Keratinocyte (primary cell): ENCODE results near the gene RASSF7. TPM values are rescaled to one million over a fixed set of nuclear protein-coding genes. Genes with fewer than 3 reads are reported as not detected.
"Not testable (repeated sequence)": the region's sequence is repeated elsewhere in the genome, so short reads cannot be mapped to it uniquely, and the experiment has no call there.

Experiments used
- DNase-seq: peaks from one replicate; pipeline ENCODE4 v3.0.0-alpha.2; 2011; ENCODE audit warnings: low read depth, missing footprints, low spot score
- FAIRE-seq: peaks from 2 replicates; lab custom pipeline; 2011; peaks lifted over from hg19 to GRCh38; lab: Jason Lieb, UNC
- H2AFZ ChIP-seq: 2 replicates; pipeline ENCODE4 v1.6.0; 2012; ENCODE audit warnings: low read length, control low read depth, inconsistent platforms; ENCODE audit not compliant: control insufficient read depth
- H3K27ac ChIP-seq: 2 replicates; pipeline ENCODE4 v1.5.1; 2011; ENCODE audit warnings: low read length; ENCODE audit not compliant: control insufficient read depth, insufficient read depth
- H3K27me3 ChIP-seq: 3 replicates; pipeline ENCODE4 v1.6.0; 2011; ENCODE audit warnings: low read length; ENCODE audit not compliant: control insufficient read depth, insufficient read depth; ENCODE audit errors: extremely low read depth
- H3K36me3 ChIP-seq, 2 experiments: 2 replicates in 1 of 2; 3 replicates in 1 of 2; pipeline ENCODE4 v1.5.1; 2011; ENCODE audit warnings: low read length in 2 of 2, mild to moderate bottlenecking in 1 of 2; ENCODE audit not compliant: control insufficient read depth in 2 of 2, insufficient read depth in 2 of 2; ENCODE audit errors: extremely low read depth in 1 of 2
- H3K4me1 ChIP-seq: 3 replicates; pipeline ENCODE4 v1.5.1; 2011; ENCODE audit warnings: low read length; ENCODE audit not compliant: control insufficient read depth, insufficient read depth; ENCODE audit errors: extremely low read depth
- H3K4me2 ChIP-seq: 3 replicates; pipeline ENCODE4 v1.6.0; 2011; ENCODE audit warnings: low read depth, low read length; ENCODE audit not compliant: control insufficient read depth, insufficient read depth; ENCODE audit errors: extremely low read depth
- H3K4me3 ChIP-seq, 3 experiments: fragments of 200-600 bp in 1 of 3; sonication (generic) in 1 of 3; 2 replicates in 2 of 3; 3 replicates in 1 of 3; pipeline ENCODE4 v1.5.1; 2011 to 2016; ENCODE audit warnings: low read length in 3 of 3, mild to moderate bottlenecking in 3 of 3, control low read depth in 2 of 3, inconsistent platforms in 1 of 3, low read depth in 1 of 3, mixed read lengths in 1 of 3, mixed run types in 1 of 3, moderate library complexity in 1 of 3; ENCODE audit not compliant: control insufficient read depth in 2 of 3, insufficient read depth in 2 of 3; ENCODE audit errors: extremely low read depth in 1 of 3
- H3K79me2 ChIP-seq: 2 replicates; pipeline ENCODE4 v1.6.0; 2012; ENCODE audit warnings: low read length; ENCODE audit not compliant: control insufficient read depth, insufficient read depth
- H3K9ac ChIP-seq: 3 replicates; pipeline ENCODE4 v1.6.0; 2011; ENCODE audit warnings: low read length; ENCODE audit not compliant: control insufficient read depth, insufficient read depth; ENCODE audit errors: extremely low read depth
- H3K9me1 ChIP-seq: 3 replicates; pipeline ENCODE4 v1.6.0; 2011; ENCODE audit warnings: low read length; ENCODE audit not compliant: control insufficient read depth, insufficient read depth; ENCODE audit errors: extremely low read depth
- H3K9me3 ChIP-seq: 2 replicates; pipeline ENCODE4 v1.5.1; 2012; ENCODE audit warnings: low read depth, low read length; ENCODE audit not compliant: control insufficient read depth
- H4K20me1 ChIP-seq: 3 replicates; pipeline ENCODE4 v1.6.0; 2011; ENCODE audit warnings: low read length; ENCODE audit not compliant: control insufficient read depth, insufficient read depth; ENCODE audit errors: extremely low read depth
- EZH2 ChIP-seq: IDR thresholded peaks from one replicate; pipeline ENCODE4 v1.6.1; 2012; ENCODE audit warnings: inconsistent platforms, mild to moderate bottlenecking, low read length, moderate library complexity
- dilution Hi-C: fragments of 300-500 bp; cut with MboI; formaldehyde crosslinking; loops from one replicate; pipeline ENCODE4 v1.7.0; 2020; ENCODE audit warnings: low sequenced_read_pairs; ENCODE audit not compliant: extremely low pct_ligation_motif_present
- polyA plus RNA-seq, 5 experiments: library from polyadenylated mRNA; depleted of rRNA in 3 of 5; stranded (reverse) in 3 of 5; stranded (forward) in 1 of 5; unstranded in 1 of 5; fragments of >200 nt; gene quantifications; 1 replicate in 1 of 5; 2 replicates in 3 of 5; 3 replicates in 1 of 5; pipeline versions ENCODE4 v1.2.1 to v1.2.3, GENCODE V29; 2011 to 2012; ENCODE audit warnings: missing spikeins in 2 of 5, low read depth in 1 of 5, low replicate concordance in 1 of 5
- TF ChIP-seq, protein P1 (sequence below), 3 experiments: IDR thresholded peaks in 1 of 3; conservative IDR thresholded peaks in 1 of 3; optimal IDR thresholded peaks in 1 of 3; 2 replicates in 2 of 3; 3 replicates in 1 of 3; pipeline versions ENCODE3 to v1.5.1; 2011; ENCODE audit warnings: low read length in 3 of 3, mild to moderate bottlenecking in 3 of 3, moderate library complexity in 2 of 3, control low read depth in 1 of 3, inconsistent platforms in 1 of 3; ENCODE audit not compliant: insufficient read depth in 2 of 3; ENCODE audit errors: extremely low read depth in 1 of 3

RASSF7 gene
- polyA plus RNA-seq, 1 donor (not counting 4 experiments of a cell fraction or from before 2014, with no cell fraction given) = 24.3 TPM

DNA sequence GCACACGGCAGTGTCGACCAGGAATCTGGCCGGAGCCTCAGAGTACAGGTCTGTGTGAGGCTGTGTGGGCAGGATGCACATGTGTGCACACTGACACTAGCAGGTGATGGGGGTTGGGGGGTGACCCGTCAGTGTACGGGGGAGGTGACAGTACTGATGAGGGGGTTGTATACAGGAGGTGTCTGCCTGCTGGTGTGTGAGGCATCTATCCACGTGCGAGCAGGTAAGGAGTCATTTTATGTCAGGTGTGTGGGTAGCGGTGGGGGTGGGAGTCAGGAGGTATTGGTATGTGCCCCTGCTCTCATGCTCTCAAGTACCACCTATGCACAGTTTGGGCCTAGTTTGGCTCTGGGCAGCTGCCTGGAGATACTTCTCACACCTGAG, 11.0 kb downstream of the RASSF7 start:
- FAIRE-seq = no peak
- Histone ChIP-seq H2AFZ (no peak overlapping the region), H3K4me3 (no peak overlapping the region), H3K36me3 (no peaks in the 10 kb centered on the region), H3K4me2 (no peak overlapping the region), H3K9me1 (no peaks in the 10 kb centered on the region), H3K79me2 (peaks cover 6% of the 10 kb centered on the region), H3K4me1 (peaks cover 28% of the 10 kb centered on the region), H3K27ac (no peak overlapping the region), H4K20me1 (no peaks in the 10 kb centered on the region), H3K9ac (no peak overlapping the region), H3K27me3 (no peaks in the 10 kb centered on the region), H3K9me3 (no peaks in the 10 kb centered on the region)
- DNase-seq = no peak
- dilution Hi-C loops = no loop called here
- TF ChIP-seq, protein P1, sequence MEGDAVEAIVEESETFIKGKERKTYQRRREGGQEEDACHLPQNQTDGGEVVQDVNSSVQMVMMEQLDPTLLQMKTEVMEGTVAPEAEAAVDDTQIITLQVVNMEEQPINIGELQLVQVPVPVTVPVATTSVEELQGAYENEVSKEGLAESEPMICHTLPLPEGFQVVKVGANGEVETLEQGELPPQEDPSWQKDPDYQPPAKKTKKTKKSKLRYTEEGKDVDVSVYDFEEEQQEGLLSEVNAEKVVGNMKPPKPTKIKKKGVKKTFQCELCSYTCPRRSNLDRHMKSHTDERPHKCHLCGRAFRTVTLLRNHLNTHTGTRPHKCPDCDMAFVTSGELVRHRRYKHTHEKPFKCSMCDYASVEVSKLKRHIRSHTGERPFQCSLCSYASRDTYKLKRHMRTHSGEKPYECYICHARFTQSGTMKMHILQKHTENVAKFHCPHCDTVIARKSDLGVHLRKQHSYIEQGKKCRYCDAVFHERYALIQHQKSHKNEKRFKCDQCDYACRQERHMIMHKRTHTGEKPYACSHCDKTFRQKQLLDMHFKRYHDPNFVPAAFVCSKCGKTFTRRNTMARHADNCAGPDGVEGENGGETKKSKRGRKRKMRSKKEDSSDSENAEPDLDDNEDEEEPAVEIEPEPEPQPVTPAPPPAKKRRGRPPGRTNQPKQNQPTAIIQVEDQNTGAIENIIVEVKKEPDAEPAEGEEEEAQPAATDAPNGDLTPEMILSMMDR (optimal IDR thresholded peaks at IDR 0.05 in 1 of 3, IDR thresholded peaks at IDR 0.05 in 1 of 3, conservative IDR thresholded peaks at IDR 0.05 in 1 of 3; ENCODE audit: extremely low read depth in 1 of 3, insufficient read depth in 2 of 3, low read length in 3 of 3) = no peak
- TF ChIP-seq EZH2 = no peak

DNA sequence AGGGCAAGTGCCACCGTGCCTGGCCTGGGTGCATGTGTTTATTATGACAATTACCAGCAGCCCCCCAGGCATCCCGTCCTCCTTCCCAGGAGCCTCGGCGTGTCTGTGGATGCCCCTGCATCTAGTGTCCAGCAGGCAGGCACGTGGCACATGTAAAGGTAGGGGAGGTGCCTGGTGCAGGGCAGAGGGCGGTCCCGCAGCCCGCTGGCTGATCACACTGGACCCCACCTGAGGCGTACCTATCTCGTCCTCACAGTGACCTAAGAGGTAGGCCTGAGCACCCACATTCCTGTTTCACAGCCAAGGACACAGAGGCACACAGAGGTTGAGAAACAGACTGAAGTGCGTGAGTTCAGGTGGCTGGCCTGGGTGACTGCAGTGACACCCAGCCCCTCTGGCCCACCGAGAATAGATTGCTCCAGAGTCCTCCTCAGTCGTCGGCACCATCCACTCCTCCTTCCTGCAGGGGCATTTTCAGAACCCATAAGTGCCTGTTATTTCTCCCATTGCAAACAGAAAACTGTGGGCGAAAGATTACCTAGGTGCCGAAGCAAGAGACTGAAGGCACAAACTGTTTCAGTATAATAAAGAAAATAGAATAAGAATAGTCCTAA, 12.5 kb downstream of the RASSF7 start:
- no peak overlapping the region for H3K4me2 ChIP-seq
- no peak overlapping the region for H3K9ac ChIP-seq
- dilution Hi-C loops = no loop called here
- peaks cover 33% of the 10 kb centered on the region for H3K4me1 ChIP-seq
- no peaks in the 10 kb centered on the region for H3K9me3 ChIP-seq
- peaks cover 13% of the 10 kb centered on the region for H4K20me1 ChIP-seq
- H3K36me3 ChIP-seq = peaks cover 0 to 2% of the 10 kb centered on the region in 2 experiments
- H3K27me3 ChIP-seq = no peaks in the 10 kb centered on the region
- peaks cover 16% of the 10 kb centered on the region for H3K79me2 ChIP-seq
- no peak overlapping the region for H3K4me3 ChIP-seq
- H3K27ac ChIP-seq = no peak overlapping the region
- no peak overlapping the region for H2AFZ ChIP-seq
- no peak for FAIRE-seq
- no peak for DNase-seq
- TF ChIP-seq EZH2 = no peak
- TF ChIP-seq, protein P1 (optimal IDR thresholded peaks at IDR 0.05 in 1 of 3, IDR thresholded peaks at IDR 0.05 in 1 of 3, conservative IDR thresholded peaks at IDR 0.05 in 1 of 3; ENCODE audit: extremely low read depth in 1 of 3, insufficient read depth in 2 of 3, low read length in 3 of 3) = no peak
- peaks cover 3% of the 10 kb centered on the region for H3K9me1 ChIP-seq

DNA sequence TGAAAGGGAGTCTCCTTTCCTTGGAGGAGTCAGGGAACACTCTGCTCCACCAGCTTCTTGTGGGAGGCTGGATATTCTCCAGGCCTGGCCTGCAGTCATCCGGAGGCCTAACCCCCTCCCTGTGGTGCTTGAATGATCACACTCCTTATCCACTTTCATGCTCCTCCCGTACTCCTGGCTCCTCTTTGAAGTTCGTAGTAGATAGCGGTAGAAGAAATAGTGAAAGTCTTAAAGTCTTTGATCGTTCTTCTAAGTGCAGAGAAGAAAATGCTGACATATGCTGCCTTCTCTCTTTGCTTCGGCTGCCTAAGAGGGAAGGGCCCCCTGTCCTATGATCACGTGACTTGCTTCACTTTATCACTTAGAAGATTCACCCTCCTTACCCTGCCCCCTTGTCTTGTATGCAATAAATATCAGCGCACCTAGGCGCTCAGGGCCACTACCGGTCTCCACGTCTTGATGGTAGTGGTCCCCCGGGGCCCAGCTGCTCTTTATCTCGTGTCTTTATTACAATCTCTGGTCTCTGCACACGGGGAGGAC, 13.3 kb downstream of the RASSF7 start:
- dilution Hi-C loops, FAIRE-seq: not testable (repeated sequence)
- peaks cover 34% of the 10 kb centered on the region for H3K4me1 ChIP-seq

More for the DNA sequence above, 13.3 kb downstream of the RASSF7 start:
- not testable (repeated sequence) for H3K36me3 ChIP-seq, DNase-seq, H3K27ac ChIP-seq, H2AFZ ChIP-seq, H3K9me3 ChIP-seq, H3K9me1 ChIP-seq, H3K9ac ChIP-seq, H3K27me3 ChIP-seq, H3K4me3 ChIP-seq
- peak overlapping the region; percentile 89 for H3K4me2 ChIP-seq
- H3K79me2 ChIP-seq = peaks cover 24% of the 10 kb centered on the region
- H4K20me1 ChIP-seq = peaks cover 20% of the 10 kb centered on the region
